IPS-NIHi7 (cell line): ENCODE data around the gene TTLL9.

Experiments
- DNase-seq: peaks from one replicate; pipeline ENCODE4 v3.0.0; 2012; ENCODE audit warnings: mixed read lengths; ENCODE audit errors: extremely low spot score

TTLL9 gene

GRCh38 chr20:31836853-31837608 lies 33.4 kb upstream of the TTLL9 start:
- DNase-seq = no peak

DNA sequence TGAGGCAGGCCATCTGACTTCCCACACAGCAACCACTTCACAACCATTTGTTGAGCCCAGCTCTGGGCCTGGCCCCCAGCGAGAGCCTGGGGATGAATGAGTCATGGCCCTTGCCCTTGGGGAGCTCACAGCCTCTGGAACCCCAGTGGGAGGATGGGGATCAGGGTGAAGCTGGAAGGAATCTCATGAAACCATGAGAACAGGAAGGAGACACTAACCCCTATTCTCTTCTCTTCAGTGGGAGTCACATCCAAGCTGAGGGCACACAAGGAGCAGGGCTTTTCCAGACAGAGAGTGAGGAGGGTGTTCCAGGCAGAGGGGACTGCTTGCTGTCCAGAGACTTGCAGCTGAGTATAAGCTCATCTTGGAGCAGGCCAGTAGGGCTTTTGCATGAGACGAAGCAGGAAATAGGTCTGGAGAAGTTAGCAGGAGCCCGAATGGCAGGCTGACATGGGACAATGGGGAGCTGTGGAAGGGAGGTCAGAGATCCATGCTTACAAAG lies 32.5 kb upstream of the TTLL9 start:
- DNase-seq = no peak

- no peak for DNase-seq
These were observed 31.7 kb upstream of the TTLL9 start for GRCh38 chr20:31838646-31839292.

DNA sequence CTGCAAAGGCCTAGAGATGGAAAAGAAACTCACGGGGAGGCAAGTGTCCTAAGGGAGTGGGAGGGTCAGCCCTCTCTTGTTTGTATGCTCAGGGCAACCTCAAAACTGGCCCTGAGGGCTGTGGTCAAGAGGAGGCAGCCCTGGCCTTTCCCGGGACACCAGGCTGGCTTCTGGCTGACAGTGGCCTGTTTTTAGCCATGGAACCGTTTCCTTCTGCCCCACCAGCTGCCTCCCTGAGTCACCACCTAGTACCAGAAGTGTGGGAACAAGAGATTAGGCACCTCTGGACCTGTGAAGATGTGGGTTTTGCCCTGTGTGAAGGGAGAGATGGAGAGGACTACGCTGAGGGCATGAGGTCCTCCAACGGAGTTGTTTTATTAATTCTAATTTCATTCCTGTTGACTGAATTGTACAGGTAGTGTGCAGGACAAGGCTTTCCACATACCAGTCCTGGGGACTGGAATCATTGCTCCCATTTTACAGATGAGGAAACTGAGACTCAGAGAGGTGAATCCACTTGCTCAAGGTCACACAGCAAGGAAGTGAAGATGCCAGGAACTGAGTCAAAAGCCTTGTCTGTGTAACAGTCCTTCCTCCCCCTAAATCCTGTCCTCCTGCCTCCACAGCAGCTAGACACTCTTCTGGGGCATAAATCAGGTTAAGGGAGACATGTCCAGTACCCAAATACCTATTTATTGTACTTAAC lies 30.5 kb upstream of the TTLL9 start:
- no peak for DNase-seq

GRCh38 chr20:31840906-31841816 lies 29.3 kb upstream of the TTLL9 start:
- no peak for DNase-seq

- no peak for DNase-seq
These were observed 28.5 kb upstream of the TTLL9 start for GRCh38 chr20:31841928-31842327.

- peak; percentile 35 for DNase-seq
These were observed 27.8 kb upstream of the TTLL9 start for GRCh38 chr20:31842471-31843157.

DNA sequence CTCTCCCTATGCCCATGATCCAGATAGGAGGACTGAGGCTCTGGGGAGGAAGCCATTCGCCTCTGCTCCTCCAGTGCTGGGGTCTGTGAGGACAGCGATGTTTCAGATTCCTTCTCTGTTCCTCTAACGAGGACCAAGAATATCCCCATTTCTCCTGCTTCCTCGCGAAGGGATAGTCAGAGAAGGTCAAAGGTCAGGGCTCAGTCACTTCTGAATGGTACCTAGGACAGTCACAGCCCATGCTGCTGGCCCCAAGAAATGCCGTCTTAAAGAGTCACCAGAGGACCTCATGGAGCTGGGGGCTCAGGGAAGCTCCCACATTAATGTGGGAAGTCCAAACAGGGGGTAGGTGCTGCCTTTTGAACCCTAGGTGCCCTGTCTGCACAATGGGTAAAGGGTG lies 27.1 kb upstream of the TTLL9 start:
- DNase-seq = no peak

GRCh38 chr20:31843881-31844280 lies 26.6 kb upstream of the TTLL9 start:
- DNase-seq = no peak

GRCh38 chr20:31844737-31845299 lies 25.6 kb upstream of the TTLL9 start:
- DNase-seq = no peak

GRCh38 chr20:31845300-31845863 lies 25.1 kb upstream of the TTLL9 start, which contains the start of gene FOXS1:
Gene FOXS1 (minus strand): TSS chr20:31845604. CDS start chr20:31845542, 62 bp downstream.
- DNase-seq = peak; percentile 53

- DNase-seq = no peak
These were observed 23.7 kb upstream of the TTLL9 start for GRCh38 chr20:31846793-31847138.

DNA sequence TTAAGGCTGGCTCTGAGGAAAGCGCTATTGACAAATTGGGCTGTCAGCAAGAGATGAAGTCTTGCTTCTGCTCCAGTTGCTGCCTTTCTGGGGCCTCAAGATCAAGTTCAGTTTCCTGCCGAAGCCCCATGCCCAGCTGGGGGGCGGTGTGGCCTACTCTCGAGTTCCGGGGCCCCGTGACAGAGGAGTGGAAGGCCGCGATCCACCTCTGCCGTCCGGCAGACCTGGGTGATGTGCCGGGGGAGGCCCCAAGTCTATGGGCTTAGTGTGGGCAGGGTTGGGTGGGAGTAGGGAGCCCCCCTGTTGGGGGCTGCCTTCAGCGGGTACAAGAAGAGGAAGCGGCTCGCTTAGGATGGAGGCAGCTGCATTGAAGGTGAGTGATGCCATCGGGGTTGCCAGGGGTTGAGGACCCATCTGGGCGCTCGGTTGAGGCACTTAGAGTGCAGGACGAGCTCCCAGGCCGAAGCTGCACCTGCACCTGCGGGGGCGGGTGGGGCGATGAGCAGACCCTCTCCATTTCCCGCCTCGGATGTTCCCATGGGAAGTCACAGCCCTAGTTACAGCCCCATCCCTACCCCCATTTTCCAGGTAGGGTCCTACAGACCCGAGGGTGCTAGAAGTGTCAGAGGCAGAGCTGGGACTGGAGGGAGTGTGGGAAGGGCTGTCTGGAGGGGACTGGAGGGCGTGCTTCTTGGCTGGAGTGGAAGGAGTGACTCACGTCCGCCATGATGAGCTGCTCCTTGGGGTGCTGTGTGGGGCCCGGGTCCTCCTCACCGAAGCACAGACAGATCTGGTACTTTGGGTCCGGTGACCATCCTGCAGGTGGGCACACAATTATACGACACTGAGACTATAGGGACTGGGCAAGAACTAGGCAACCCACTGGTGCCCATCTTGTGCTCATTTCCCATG lies 22.1 kb upstream of the TTLL9 start:
- no peak for DNase-seq

DNA sequence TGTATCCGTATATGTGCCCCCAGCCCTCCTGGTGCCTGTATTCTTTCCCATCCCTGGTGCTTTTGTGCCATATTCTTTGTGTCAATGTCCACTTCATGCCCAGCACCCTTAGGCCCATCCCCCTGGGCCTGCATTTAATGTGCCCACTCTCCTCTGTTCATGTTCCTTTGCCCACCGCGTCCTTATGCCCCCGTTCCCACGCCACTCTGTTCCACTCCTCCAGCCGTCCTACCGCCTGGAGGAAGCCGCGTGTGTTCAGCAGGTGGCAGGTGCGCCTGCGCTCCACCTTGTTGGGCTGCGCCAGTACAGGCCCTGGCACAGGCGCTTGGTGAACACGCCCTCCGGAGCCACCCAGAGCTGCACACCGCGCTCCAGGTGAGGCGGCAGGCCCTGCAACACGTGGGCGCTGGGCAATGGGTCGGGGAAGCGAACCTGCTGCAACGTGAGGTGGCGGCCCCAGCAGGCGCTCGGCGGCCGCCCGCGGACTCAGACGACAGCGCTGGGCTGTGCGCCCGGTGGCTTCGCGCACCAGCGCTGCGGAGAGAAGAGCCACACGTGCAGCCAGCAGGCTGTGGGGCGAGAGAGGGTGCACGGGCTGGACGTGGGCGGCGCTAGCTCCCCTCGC lies 21.0 kb upstream of the TTLL9 start:
- DNase-seq = no peak

GRCh38 chr20:31851240-31851955 lies 19.0 kb upstream of the TTLL9 start:
- no peak for DNase-seq

DNA sequence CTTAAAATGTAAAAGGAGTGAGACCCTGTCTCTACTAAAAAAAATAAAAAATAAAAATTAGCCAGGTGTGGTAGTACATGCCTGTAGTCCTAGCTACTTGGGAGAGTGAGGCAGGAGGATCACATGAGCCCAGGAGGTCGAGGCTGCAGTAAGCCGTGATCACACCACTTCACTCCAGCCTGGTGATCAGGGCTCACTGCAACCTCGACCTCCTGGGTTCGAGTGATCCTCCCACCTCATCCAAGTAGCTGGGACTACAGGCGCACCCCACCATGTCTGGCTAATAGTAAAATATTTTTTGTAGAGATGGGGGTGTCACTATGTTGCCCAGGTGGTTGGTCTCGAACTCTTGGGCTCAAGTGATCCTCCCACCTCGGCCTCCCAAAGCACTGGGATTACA lies 17.0 kb upstream of the TTLL9 start:
- DNase-seq = no peak

DNA sequence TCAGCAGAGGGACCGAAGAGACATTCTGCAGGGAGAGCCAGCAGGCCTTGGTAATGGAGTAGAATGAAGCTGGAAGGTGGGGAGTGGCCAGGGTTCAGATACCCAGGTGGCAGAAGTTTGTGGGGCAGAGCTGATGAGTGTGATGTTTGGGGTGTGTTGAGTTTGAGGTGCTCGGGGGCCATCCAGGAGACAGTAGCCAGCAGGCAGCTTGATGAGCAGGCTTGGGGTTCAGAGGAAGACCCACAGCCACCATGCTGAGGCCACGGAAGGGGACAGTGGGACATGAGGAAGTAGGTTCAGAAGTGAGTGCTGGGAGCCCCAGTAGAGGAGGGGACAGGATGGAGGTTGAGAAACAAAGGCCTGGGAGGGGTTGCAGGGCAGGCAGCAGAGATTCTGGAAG lies 13.9 kb upstream of the TTLL9 start:
- no peak for DNase-seq
